ENCODE data around the gene TPO. TPM values are rescaled to one million over a fixed set of nuclear protein-coding genes. Genes with fewer than 3 reads are reported as not detected.

The TPO gene
- total RNA-seq, 1 experiment from 2014 or later = not detected

DNA sequence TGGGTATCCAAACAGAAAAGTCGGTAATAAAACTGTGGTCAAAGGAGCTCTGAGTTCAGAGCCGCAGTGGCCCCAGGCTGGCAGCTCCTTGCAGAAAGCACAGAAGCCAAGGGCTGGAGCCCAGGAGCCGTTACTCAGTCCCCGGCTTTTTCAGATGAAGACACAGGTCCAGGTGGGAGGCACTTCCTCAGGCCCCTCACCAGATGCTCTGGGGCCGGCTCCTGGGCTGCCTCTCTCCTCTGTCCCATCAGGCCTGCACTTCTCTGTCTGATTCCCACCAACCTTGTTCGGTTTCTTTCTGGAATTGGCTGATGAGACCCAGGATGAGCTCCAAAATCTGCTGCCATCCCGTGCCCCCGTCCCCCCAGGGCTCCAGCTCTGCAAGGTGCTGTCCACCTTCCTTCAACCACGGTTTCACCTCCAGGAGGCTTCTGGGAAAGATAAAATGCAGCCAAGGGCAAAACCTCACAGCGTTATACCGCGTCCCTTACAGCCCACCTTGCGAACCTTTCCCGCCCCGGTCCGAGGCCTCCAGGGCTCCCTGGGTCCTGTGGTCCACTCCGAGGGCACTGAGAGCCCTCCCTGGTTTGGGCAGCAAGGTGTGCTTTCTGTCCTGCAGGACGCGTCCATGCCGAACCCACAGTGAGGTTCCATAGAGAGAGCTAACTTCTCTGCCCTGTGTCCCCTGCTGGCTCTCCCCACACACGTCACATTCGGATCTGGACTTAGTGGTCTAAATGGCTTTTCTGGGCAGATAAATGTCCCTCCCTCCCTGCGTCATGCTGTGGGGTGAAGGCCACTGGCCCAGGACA, 102.9 kb downstream of the TPO start:
- no peak overlapping the region for H3K4ac ChIP-seq (ENCODE audit: low read depth, low read length)
- H2AFZ ChIP-seq (ENCODE audit: low read length) = no peak overlapping the region
- H3K79me1 ChIP-seq (ENCODE audit: insufficient read depth, low read depth, low read length, poor library complexity, severe bottlenecking) = no peaks in the 10 kb centered on the region
- no peak overlapping the region for H2BK12ac ChIP-seq (ENCODE audit: insufficient read length, low read depth, low read length)
- no peaks in the 10 kb centered on the region for H3K23me2 ChIP-seq (ENCODE audit: insufficient read length, low read depth, low read length, poor library complexity, severe bottlenecking)
- no peak overlapping the region for H3K23ac ChIP-seq (ENCODE audit: insufficient read length, low read depth, low read length)
- H3K9me3 Mint-ChIP-seq = no peaks in the 10 kb centered on the region
- no peak overlapping the region for H2BK15ac ChIP-seq (ENCODE audit: low read depth, low read length)
- no peak overlapping the region for H3K56ac ChIP-seq (ENCODE audit: insufficient read length, low read depth, low read length)
- no peak overlapping the region for H4K91ac ChIP-seq (ENCODE audit: insufficient read length, low read depth, low read length)
- H3K79me2 ChIP-seq (ENCODE audit: insufficient read depth, low read length) = no peaks in the 10 kb centered on the region
- no peak overlapping the region for H4K8ac ChIP-seq (replicated peaks; ENCODE audit: insufficient read length, low read depth, low read length)
- no peaks in the 10 kb centered on the region for H3K27me3 Mint-ChIP-seq (ENCODE audit: low read depth)
- no peak overlapping the region for H3K4me3 Mint-ChIP-seq
- no peak overlapping the region for H3K18ac ChIP-seq (ENCODE audit: insufficient read length, low read depth, low read length)
- H3K14ac ChIP-seq (ENCODE audit: insufficient read depth, low read length) = no peak overlapping the region
- H4K20me1 ChIP-seq (ENCODE audit: control insufficient read depth, insufficient read depth, insufficient read length) = no peaks in the 10 kb centered on the region
- no peaks in the 10 kb centered on the region for H3K36me3 Mint-ChIP-seq (ENCODE audit: insufficient read depth in 1 of 3, low read depth in 3 of 3)
- no peak overlapping the region for H3K9ac ChIP-seq (ENCODE audit: extremely low read depth, insufficient read length, low read length)
- 0 out of 4 replicates have a peak, but pooled peaks cover 0 to 2% of the 10 kb centered on the region in 2 experiments for H3K4me1 Mint-ChIP-seq
- H3T11ph ChIP-seq (ENCODE audit: low read length) = no peak overlapping the region
- H3K9me3 ChIP-seq (ENCODE audit: control insufficient read depth, low read depth, low read length) = no peaks in the 10 kb centered on the region
- no peaks in the 10 kb centered on the region for H3K27me3 ChIP-seq (ENCODE audit: insufficient read depth, low read length)
- no peak overlapping the region for H3K4me2 ChIP-seq (ENCODE audit: insufficient read depth, insufficient read length, low read length)
- H3K27ac Mint-ChIP-seq = no peak overlapping the region
- H2AK5ac ChIP-seq (ENCODE audit: insufficient read length, low read length) = no peak overlapping the region
- no peak overlapping the region for H4K5ac ChIP-seq (ENCODE audit: insufficient read length, low read depth, low read length)
- H2BK20ac ChIP-seq (ENCODE audit: low read depth, low read length, poor library complexity, severe bottlenecking) = no peak overlapping the region
- no peak overlapping the region for H2BK5ac ChIP-seq (ENCODE audit: insufficient read length, low read length)
- H3K4me1 ChIP-seq (ENCODE audit: insufficient read depth, low read length) = no peaks in the 10 kb centered on the region
- H2BK120ac ChIP-seq (ENCODE audit: low read depth, low read length, poor library complexity, severe bottlenecking) = no peak overlapping the region
- no CpG with 5 or more reads among the region's 23 CpGs for WGBS (ENCODE audit: extremely low coverage, insufficient read length, low lambda C conversion rate)
- DNase-seq = no peak
- no peak for TF ChIP-seq CTCF (conservative IDR thresholded peaks at IDR 0.05)
- H3K27ac ChIP-seq (ENCODE audit: insufficient read length, low read depth, low read length) = no peak overlapping the region

Measured in H9 (cell line).